Tibial nerve (tissue), 4 donors: ENCODE results near the gene DGKQ. TPM values are rescaled to one million over a fixed set of nuclear protein-coding genes. Genes with fewer than 3 reads are reported as not detected.

Experiments
- DNase-seq, 2 donors: peaks; one replicate each; pipeline ENCODE4 v3.0.0-alpha.2; 2019; ENCODE audit warnings: low spot score in 2 of 2
- H3K27ac ChIP-seq, 4 donors: fragments of 200-600 bp; sonication (generic) in 3 of 4; one replicate each; pipeline ENCODE4 v1.5.1; 2017 to 2019; ENCODE audit warnings: mild to moderate bottlenecking in 1 of 4
- H3K27me3 ChIP-seq, 2 donors: fragments of 200-600 bp; sonication (generic) in 1 of 2; one replicate each; pipeline versions ENCODE4 v1.5.1 to v1.6.0; 2017 to 2019
- H3K36me3 ChIP-seq, 3 donors: fragments of 200-600 bp; sonication (generic); one replicate each; pipeline ENCODE4 v1.5.1; 2018 to 2019
- H3K4me1 ChIP-seq, 4 donors: fragments of 200-600 bp; sonication (generic) in 3 of 4; one replicate each; pipeline ENCODE4 v1.5.1; 2017 to 2019
- H3K4me3 ChIP-seq, 4 donors: fragments of 200-600 bp; sonication (generic) in 3 of 4; one replicate each; pipeline ENCODE4 v1.5.1; 2017 to 2019; ENCODE audit warnings: mild to moderate bottlenecking in 1 of 4, moderate library complexity in 1 of 4
- H3K9me3 ChIP-seq, 4 donors: fragments of 200-600 bp; sonication (generic) in 3 of 4; one replicate each; pipeline ENCODE4 v1.5.1; 2017 to 2019
- EP300 ChIP-seq, 2 donors: sonication (generic); formaldehyde crosslinking; IDR thresholded peaks; one replicate each; pipeline ENCODE4 v1.6.1; 2017; ENCODE audit warnings: antibody characterized with exemption in 2 of 2, mild to moderate bottlenecking in 1 of 2
- POLR2A ChIP-seq, 2 donors: fragments of 450-650 bp; IDR thresholded peaks; one replicate each; pipeline ENCODE4 v1.6.1; 2017; ENCODE audit warnings: antibody characterized with exemption in 2 of 2, mild to moderate bottlenecking in 2 of 2, moderate library complexity in 2 of 2
- WGBS, 2 donors: methylation state at CpG; one replicate each; pipeline ENCODE4 v1.1.5; 2018; 5-methylcytosine and 5-hydroxymethylcytosine counted together
- total RNA-seq, 4 donors: library from RNA; depleted of rRNA; stranded (reverse); fragments of >200 nt; gene quantifications; one replicate each; pipeline ENCODE4 v1.1.0, GENCODE V29; 2016
- TF ChIP-seq, protein P1 (sequence below), 5 experiments: fragments of 200-600 bp in 3 of 5; fragments of 450-650 bp in 2 of 5; sonication (generic) in 3 of 5; IDR thresholded peaks; one replicate each; pipeline ENCODE4 v1.5.1; 2016 to 2019; ENCODE audit warnings: antibody characterized with exemption in 5 of 5, mild to moderate bottlenecking in 3 of 5, moderate library complexity in 2 of 5

The DGKQ gene
- total RNA-seq, 4 donors from 2014 or later = 9.0 to 23.4 (median 13.6) TPM

DNA sequence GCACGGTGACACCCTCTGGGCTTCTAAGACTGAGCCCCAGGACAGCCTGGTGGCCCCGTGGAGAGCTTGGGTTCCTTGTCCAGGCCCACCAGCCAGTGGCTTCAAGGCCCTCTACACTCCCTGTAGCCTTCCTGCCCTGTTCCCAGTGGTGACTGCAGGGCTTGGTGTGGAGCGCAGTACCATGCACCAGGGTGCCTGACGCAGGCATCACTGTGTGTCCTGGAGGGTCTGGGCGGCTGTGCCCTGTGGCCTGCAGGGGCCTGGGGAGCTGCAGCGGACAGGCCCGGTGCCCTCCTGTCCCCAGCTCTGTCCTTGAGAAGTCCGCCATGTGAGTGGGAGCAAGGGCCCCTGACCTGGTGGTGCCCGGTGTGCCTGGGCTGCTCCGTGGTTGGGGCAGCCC is 42.4 kb upstream of the DGKQ start:
- Histone ChIP-seq H3K4me3 (no peak overlapping the region), H3K27ac (no peak overlapping the region), H3K27me3 (no peaks in the 10 kb centered on the region), H3K9me3 (no peaks in the 10 kb centered on the region), H3K36me3 (no peaks in the 10 kb centered on the region), H3K4me1 (peaks cover 0 to 83% (median 32%) of the 10 kb centered on the region in 4 donors)
- TF ChIP-seq POLR2A (IDR thresholded peaks at IDR 0.05) (no peak), EP300 (IDR thresholded peaks at IDR 0.05) (no peak)
- TF ChIP-seq, protein P1, sequence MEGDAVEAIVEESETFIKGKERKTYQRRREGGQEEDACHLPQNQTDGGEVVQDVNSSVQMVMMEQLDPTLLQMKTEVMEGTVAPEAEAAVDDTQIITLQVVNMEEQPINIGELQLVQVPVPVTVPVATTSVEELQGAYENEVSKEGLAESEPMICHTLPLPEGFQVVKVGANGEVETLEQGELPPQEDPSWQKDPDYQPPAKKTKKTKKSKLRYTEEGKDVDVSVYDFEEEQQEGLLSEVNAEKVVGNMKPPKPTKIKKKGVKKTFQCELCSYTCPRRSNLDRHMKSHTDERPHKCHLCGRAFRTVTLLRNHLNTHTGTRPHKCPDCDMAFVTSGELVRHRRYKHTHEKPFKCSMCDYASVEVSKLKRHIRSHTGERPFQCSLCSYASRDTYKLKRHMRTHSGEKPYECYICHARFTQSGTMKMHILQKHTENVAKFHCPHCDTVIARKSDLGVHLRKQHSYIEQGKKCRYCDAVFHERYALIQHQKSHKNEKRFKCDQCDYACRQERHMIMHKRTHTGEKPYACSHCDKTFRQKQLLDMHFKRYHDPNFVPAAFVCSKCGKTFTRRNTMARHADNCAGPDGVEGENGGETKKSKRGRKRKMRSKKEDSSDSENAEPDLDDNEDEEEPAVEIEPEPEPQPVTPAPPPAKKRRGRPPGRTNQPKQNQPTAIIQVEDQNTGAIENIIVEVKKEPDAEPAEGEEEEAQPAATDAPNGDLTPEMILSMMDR (IDR thresholded peaks at IDR 0.05) = no peak
- WGBS, 2 donors = 74 to 80% methylated on average over 4 to 10 of the region's 10 CpGs
- no peak for DNase-seq

DNA sequence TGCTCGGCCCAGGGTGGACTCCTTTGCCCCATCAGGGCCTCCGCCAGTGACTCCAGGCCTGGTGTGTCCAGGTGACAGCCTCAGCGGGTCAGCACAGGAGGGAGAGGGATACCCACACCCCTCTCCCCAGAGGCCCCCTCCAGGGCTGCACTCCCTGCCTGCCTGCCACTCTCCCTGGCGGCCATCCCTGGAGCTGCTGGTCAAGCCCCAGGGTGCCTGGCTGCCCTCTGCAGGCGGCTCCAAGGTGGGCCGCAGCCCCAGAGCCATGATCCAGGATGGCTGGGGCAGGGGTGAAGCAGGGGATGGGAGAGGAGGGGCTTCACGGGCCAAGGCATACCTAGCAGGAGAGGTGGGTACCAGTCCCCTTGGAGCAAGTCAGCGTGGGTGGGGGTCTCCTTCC is 41.8 kb upstream of the DGKQ start:
- H3K36me3 ChIP-seq = no peaks in the 10 kb centered on the region
- H3K4me3 ChIP-seq = no peak overlapping the region
- TF ChIP-seq, protein P1 (IDR thresholded peaks at IDR 0.05) = peak in 1 of 5 experiments; percentile 13
- TF ChIP-seq EP300 (IDR thresholded peaks at IDR 0.05) = no peak
- H3K27me3 ChIP-seq = no peaks in the 10 kb centered on the region
- peak overlapping the region in 2 of 4 donors; percentile 10 to 47 for H3K27ac ChIP-seq
- DNase-seq = no peak
- no peaks in the 10 kb centered on the region for H3K9me3 ChIP-seq
- WGBS, 2 donors = 30 to 78% methylated on average over 4 to 5 of the region's 8 CpGs
- H3K4me1 ChIP-seq = peaks cover 0 to 88% (median 37%) of the 10 kb centered on the region in 4 donors

DNA sequence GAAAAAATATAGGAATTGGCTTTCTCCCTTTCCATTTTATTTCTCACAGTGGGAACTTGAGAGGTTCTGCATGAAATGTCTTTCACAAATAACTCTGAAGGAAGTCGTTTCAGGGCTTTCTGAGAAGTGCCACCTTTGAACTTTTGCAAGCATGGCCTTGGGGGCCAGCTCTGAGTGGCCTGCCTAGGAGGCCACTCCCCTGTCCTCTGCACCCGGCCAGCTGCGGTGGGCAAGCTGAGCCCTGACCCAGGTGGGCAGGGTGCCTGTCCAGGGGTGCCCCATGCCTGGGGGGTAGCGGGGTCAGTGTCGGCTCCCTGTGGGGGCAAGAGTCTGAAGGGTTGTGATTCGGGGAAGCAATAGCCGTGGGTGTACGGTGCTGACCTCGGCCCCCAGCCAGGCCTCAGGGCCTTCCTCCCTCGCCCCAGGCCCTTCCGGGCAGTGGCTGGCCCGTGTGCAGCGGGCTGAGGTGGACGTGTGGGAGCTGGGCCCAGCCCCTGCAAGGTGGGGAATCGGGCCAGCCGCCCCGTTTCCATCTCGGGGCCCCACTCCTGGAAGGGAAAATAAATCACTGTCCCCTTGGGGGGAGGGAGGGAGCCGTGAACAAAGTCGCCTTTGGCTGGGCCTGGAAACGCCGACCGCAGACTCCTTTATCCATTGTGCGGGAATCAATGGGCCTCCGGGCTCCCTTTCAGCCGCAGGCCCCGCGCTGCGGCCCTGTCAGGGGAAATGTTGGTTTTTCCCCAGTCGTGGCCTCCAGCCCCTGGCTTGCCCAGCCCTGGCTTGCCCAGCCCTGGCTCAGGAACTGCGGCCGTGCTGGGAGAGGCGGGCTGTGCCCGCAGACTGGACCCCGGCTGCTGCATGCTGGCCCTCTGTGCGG is 41.2 kb upstream of the DGKQ start:
- TF ChIP-seq, protein P1 (IDR thresholded peaks at IDR 0.05) = no peak
- TF ChIP-seq EP300 (IDR thresholded peaks at IDR 0.05) = peak in 1 of 2 donors; percentile 64
- Histone ChIP-seq H3K27ac (peak overlapping the region in 2 of 4 donors; percentile 34 to 47), H3K9me3 (no peaks in the 10 kb centered on the region), H3K36me3 (no peaks in the 10 kb centered on the region), H3K4me1 (peaks cover 0 to 90% (median 42%) of the 10 kb centered on the region in 4 donors), H3K27me3 (no peaks in the 10 kb centered on the region), H3K4me3 (no peak overlapping the region)
- DNase-seq = no peak
- 54 to 57% methylated on average over 31 to 34 of the region's 36 CpGs for WGBS, 2 donors

DNA sequence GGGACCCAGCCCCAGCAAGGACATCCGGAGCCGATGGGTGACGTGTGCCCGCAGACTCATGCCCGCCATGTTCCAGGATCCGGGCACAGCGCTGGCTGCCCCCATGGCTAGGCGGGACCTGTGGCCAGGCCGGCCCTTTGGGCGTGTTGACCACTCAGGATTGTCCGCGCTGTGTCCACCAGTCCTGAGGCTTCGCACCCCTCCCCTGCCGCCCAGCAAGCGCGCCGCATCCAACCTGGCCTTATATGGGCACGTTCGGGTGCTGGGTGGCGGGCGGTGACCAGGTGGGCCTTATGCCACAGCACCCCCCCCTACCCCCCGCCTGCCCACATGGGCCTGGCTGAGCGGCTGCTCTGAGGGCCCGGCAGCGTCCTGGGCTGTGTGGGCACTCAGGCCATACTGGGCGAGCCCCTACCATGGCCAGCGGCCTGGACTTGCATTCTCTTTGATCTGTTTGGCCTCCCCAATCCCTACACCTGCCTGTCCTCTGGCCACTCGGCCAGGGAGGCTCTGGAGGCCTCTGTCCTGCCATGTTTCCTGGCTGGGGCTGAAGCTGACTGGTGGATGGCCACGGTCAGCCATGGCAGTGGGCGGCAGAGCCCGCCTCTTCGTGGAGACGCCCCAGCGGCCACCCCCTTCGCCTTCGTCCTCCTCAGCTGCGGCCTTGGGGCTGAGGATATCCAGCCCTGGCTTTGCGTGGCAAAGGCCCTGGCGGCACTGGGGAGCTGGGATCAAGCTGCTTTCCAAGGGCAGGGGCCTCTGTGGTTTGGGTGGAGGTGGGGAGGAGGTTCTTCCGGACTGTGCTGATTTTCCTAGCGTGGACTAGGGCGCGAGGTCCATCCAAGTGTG is 40.1 kb upstream of the DGKQ start:
- peak overlapping the region in 2 of 4 donors; percentile 33 to 47 for H3K27ac ChIP-seq
- peaks cover 0 to 87% (median 45%) of the 10 kb centered on the region in 4 donors for H3K4me1 ChIP-seq
- WGBS, 2 donors = 87 to 91% methylated on average over 34 to 39 of the region's 43 CpGs
- H3K36me3 ChIP-seq = no peaks in the 10 kb centered on the region
- no peaks in the 10 kb centered on the region for H3K9me3 ChIP-seq
- TF ChIP-seq, protein P1 (IDR thresholded peaks at IDR 0.05) = no peak
- TF ChIP-seq POLR2A (IDR thresholded peaks at IDR 0.05) (no peak), EP300 (IDR thresholded peaks at IDR 0.05) (no peak)
- no peak for DNase-seq
- no peak overlapping the region for H3K4me3 ChIP-seq
- H3K27me3 ChIP-seq = peaks cover 0 to 8% of the 10 kb centered on the region in 2 donors
